Urothelium cell line (cell line): ENCODE results near the gene PSAPL1.

Source experiments
- DNase-seq: peaks from one replicate; pipeline ENCODE4 v3.0.0; 2011; ENCODE audit warnings: low spot score, mixed read lengths
- FAIRE-seq: peaks from 2 replicates; lab custom pipeline; 2011; peaks lifted over from hg19 to GRCh38; lab: Jason Lieb, UNC

PSAPL1 gene

GRCh38 chr4:7384003-7384928 lies 50.5 kb downstream of the PSAPL1 start:
- FAIRE-seq (no peak), DNase-seq (no peak)

GRCh38 chr4:7383266-7383665 lies 51.5 kb downstream of the PSAPL1 start:
- DNase-seq = no peak
- no peak for FAIRE-seq

- FAIRE-seq (no peak), DNase-seq (no peak)
Observed at GRCh38 chr4:7382634-7383014, 52.1 kb downstream of the PSAPL1 start.

DNA sequence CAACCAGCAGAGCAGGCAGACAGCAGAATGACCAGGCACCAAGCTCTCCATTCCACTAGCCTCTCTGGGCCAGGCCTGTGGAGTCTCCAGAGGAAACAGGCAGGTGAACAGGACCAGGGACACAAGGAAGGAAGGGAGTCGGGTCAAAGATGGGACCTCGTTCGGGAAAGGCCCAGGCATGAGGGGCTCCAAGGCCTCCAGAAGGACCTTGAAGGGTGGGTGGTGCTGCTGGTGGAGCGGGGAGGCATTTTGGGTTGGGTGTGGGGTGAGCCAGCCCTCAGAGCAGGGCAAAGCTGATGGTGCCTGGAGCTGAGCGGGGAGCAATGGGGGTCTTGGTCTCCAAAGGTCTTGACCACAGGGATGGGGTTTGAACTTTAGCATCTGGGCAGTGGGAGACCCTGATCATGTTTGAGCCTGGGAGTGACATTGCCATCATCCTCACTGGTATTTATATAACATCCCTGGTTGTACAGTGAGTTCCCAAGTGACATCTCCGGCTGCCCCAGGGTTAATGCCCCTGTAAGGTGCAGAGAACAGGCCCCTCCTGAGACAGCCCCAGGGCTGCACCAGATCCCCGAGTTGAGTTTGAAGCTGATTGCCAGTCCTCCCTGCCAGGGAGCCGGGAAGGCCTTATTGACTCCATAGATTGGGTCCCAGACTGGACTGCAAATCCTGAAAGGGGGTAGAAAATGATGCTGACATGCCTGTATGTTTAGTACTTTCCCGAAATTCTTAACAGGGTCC lies 52.7 kb downstream of the PSAPL1 start:
- FAIRE-seq (no peak), DNase-seq (no peak)

GRCh38 chr4:7381221-7381889 lies 53.4 kb downstream of the PSAPL1 start:
- DNase-seq (no peak), FAIRE-seq (no peak)
